Measurements from ENCODE around the gene SEZ6L.

Gene SEZ6L

GRCh38 chr22:26246552-26246951 is 77.3 kb downstream of the SEZ6L start:
- no peak for DNase-seq

DNA sequence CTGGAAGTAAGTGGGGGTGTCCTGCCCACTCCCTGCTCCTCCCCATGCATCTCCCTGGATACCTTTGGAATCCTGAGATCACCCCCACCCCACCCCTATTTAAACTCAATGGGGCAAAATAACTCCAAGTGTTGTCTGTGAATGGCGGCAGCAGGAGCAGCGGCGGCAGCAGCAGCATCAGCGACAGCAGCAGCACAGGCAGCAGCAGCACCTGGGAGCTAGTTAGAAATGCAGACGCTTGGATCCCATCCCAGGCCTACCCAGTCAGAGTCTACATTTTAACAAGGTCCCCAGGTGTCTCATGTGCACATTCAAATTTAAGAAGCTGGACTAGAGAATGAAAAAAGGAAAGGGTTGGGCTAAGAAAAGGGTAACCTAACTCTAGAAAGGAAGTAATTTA is 82.6 kb downstream of the SEZ6L start:
- no peak for DNase-seq

- DNase-seq = no peak
Observed at GRCh38 chr22:26259510-26259909, 90.2 kb downstream of the SEZ6L start.

DNA sequence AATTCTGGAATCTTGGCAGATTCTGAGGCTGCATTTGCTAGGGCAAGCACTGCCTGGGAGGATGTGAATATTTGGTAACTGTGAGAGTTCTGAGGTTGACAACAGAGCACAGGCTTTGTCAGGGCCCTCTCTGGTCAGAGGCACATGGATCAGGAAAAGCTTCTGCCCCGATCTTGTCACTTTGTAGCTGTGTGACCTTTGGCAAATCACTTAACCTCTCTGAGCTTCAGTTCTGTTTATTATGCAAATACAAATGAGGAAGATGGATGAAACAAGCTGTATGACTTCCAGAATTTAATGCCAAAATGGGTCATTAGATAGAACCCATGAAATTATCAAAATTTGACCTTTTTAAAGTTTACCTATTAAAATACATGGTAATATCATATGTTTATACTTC is 94.9 kb downstream of the SEZ6L start:
- no peak for DNase-seq

DNA sequence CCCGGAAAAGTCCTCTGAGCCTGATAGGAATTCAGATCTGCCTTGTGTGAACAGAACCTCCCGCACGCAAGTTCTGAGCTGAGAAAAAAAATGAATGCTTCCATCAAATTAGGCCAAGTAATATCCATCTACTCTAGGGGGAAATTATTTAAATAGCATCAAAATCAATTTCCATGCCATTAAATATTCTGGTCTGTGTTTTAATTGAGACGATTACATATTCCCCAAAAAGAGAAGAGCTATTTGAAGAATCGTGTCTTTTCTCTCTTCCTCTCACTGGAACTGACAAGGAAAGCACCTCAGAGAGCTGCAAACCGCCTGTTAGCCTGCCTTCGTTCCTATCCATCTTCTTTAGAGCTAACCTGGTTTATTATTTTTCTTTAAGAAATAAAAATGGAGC is 96.0 kb downstream of the SEZ6L start:
- DNase-seq = no peak

DNA sequence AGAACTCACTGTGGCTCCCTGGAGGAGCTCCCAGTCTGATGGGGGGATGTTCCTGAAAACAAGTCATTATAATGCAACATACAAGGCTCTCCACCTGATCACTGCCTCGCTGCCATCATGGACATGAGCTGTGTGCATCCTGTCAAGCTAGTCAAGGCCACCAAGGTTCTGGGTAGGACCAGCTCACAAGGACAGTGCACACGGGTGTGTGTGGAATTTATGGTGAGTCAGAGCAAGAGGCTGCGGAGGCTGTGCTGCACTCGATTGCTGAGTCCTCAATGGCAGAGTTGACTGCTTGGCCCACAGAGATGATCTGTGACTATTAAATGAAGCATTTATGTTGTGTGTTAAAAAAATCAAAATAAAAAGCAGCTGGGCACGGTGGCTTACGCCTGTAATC is 96.6 kb downstream of the SEZ6L start:
- DNase-seq = no peak

DNA sequence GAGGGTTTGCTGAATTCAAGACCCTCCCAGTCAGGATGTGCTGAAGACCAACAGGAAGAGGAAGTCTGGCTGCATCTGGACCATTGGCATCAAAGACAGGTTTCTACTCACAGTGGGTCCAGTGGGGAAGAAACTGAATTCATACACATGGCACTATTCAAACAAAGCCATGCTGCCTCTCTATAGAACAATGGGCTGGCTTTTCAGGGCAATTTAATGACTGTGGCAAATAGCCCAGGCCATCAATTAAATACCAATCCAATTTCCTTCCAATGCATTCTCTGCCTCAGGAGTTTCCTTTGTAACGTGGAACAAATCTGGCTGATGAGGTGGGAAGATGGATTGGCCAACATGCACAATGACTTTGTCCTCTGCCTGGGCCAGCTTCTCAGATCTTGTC is 98.6 kb downstream of the SEZ6L start:
- no peak for DNase-seq

DNA sequence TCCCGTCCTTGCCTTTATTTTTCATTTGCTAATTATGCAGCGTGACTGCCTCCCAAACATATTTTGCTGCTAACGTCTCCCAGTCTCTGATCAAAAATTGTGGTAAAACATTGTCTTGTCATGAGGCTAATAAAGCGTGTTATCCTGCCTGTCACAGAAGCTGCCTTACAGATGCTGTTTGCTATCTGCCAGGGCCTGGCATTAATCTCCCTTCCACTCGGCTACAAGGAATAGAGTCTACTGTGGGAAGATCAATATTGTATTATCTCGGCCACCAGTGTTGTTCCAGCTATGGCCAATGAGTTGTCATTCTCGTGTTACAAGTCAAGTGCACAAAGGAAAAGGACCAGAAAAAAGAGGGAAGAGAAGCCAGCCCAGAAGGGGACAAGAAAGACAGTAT is 100.3 kb downstream of the SEZ6L start:
- DNase-seq = no peak

- no peak for DNase-seq
Observed at GRCh38 chr22:26271427-26271826, 102.2 kb downstream of the SEZ6L start.

DNA sequence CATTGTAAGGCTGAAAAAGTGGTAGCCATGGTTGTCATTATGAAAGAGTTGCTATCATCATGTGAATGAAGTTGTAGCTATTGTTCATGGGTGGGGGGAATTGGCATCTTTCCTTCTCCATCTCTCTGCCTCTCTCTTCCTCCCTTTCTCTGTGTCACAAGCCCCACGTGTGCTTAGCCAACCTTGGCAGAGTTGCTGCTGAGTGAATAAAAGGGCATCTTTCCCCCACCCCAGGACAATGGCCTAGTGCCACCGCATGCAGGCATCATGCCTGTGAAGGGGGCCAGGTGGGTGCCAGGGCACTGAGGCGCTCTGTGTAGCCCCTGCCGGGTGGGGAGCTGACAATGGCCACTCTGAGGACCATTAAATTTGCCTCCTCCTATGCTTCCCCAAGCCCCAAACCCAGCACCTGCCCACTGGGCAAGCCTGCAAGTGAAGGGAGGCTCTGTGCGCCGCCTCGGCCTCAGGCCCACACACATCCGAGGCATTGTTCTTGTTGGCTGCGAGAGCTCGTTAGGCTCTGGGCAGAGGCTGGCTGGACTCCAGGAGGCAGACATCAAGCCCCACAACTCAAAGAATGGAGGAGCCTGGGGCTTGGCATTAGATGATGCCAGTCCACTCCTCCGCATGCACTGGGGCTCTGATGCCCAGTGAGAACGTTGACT is 103.9 kb downstream of the SEZ6L start:
- DNase-seq = no peak

DNA sequence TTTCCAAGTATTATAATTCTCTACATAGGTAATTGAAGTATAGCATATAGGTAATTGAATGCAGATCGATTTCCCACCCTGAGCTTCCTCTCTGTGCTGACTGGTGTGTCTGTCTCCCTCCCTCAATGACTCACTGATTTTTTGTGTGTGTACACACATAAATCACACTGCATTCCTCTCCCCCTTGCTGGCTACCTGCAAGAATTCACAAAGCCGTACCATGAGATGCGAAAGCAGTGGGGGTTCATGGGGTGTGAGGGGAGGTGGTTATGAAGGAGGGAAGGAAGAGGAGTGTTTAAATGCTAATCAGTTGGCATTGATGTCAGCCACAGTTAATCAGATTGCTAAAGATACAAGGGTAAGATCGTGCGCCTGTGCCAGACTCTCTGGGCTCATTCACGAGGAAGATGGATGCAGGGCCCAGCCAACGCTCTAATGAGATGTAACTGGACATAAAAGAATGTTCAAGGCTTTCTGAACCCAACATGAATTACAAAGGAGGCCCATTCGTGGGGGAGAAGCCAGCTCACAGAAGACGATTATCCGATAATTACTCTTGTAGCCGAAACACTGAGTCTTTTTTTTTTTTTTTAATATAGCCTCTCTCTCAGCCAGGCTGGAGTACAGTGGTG is 107.4 kb downstream of the SEZ6L start:
- DNase-seq = no peak

GRCh38 chr22:26281941-26282340 is 112.7 kb downstream of the SEZ6L start:
- DNase-seq = no peak

GRCh38 chr22:26283330-26283729 is 114.1 kb downstream of the SEZ6L start:
- DNase-seq = no peak

DNA sequence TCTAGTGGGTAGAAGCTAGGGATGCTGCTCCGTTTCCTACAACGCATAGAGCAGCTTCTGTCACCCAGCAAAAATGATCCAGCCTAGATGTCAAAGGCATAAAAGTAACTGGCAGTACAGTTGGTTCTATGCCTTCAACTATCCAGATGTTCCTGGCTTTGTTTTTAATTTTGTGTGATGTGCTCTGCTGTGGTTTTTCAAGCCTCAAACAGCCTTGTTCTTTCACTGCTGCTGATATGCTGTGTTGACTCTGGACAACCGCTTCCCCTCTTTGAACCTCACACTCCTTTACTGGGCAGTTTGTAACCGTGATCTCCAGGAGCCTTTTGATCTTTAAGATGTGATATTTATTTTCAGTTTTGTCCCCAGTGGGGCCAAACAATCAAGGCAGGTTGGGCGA is 116.4 kb downstream of the SEZ6L start:
- DNase-seq = no peak

DNA sequence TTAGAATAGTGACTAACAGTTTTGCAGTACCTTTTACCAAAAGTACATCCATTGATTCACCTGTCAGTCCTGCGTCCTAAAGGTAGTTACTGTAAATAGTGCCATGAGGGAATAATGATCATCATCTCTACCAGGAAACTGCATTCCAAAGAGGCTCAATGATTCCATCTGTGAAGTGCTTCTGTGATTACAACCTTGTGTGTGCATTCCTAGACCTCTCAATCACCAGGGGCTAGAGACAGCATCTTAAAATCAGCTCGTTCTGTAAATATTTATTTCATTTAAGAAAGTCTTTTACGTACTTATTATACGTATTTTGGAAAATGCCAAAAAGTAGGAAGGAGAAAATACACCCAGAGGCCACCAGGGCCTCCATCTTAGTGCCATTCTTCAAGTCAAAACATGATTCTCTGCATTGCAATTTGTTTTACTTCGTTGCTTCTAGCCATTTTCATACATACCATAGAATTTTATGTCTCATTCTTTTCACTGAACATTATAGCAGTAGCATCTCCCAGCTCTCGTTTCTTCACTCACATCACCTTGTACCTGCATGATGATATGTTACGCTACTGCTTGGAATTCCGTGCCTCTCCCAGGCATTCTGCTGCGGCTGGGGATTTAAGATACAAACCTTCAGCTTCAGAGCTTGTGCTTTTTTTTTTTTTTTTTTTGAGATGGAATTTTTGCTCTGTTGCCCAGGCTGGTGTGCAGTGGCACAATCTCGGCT is 117.0 kb downstream of the SEZ6L start:
- no peak for DNase-seq

GRCh38 chr22:26287382-26288225 is 118.3 kb downstream of the SEZ6L start:
- DNase-seq = no peak

DNA sequence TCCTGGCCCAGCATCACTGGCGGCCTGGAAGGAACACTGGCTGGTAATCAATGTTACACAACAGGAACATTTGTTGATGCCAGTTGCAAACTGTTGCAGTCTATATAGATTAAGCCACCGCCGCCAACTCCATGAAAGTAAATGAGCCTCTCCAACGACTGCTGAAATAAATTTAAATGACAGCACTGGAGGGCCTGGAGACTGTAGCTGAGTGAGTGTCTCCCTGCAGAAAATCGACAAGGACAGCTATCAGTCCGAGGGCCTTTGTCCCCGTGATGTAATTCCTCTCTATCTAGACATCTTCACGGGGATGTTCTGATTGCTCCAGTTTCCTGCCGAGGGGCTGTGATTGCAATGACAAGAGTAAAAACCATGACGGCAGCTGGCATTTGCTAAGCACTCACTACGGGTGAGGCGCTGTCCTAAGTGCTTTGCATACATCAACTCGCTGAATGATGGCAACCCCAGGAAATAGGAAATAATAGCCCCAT is 120.4 kb downstream of the SEZ6L start:
- DNase-seq = no peak

DNA sequence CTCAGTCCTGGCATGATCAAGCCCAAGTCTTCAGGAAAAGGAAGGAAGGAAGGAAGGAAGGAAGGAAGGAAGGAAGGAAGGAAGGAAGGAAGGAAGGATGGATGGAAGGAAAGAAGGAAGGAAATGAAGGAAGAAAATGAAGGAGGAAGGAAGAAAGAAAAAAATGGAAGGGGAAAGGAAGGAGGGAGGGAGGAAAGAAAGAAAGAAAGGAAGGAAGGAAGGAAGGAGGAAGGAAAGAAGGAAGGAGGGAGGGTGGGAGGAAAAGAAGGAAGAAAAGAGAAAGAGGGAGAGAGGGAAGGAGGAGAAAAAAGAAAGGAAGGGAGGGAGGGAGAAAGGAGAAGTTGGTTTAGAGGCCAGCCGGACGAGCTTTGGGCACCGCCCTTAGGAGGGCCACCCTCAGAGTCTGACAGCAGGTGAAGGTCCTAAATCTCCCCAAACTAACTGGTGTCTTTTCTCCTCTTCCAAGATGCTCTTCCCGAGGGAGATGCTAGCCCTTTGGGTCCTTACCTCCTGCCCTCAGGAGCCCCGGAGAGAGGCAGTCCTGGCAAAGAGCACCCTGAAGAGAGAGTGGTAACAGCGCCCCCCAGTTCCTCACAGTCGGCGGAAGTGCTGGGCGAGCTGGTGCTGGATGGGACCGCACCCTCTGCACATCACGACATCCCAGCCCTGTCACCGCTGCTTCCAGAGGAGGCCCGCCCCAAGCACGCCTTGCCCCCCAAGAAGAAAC is 122.8 kb downstream of the SEZ6L start:
- DNase-seq = no peak

DNA sequence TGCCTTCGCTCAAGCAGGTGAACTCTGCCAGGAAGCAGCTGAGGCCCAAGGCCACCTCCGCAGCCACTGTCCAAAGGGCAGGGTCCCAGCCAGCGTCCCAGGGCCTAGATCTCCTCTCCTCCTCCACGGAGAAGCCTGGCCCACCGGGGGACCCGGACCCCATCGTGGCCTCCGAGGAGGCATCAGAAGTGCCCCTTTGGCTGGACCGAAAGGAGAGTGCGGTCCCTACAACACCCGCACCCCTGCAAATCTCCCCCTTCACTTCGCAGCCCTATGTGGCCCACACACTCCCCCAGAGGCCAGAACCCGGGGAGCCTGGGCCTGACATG is 123.4 kb downstream of the SEZ6L start:
- no peak for DNase-seq

DNA sequence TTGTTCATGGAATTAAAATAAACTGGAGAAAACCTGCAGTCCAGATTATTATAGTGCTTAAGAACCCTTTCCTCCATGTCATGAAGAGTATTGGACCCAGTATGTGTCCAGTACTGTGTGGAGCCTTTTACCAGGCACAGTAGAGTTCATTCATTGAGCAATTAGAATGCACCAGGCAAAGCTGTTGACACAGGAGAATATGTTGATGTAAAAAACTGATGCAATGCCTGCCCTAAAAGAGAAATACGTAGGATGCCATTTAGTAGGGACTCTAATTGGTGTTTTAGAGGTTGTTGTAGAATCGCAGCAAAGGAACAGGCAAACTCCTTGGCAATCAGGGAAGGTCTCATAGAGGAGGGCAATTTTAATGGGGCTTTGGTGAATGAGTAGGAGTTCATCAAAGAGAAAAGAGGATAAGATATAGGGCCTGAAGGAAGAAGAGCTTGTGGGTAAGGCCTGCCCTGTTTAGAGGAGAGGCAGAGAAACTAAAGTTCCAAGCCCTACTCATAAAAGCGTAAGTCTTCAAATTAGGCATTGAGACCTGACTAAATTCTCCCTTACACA is 126.4 kb downstream of the SEZ6L start:
- no peak for DNase-seq

DNA sequence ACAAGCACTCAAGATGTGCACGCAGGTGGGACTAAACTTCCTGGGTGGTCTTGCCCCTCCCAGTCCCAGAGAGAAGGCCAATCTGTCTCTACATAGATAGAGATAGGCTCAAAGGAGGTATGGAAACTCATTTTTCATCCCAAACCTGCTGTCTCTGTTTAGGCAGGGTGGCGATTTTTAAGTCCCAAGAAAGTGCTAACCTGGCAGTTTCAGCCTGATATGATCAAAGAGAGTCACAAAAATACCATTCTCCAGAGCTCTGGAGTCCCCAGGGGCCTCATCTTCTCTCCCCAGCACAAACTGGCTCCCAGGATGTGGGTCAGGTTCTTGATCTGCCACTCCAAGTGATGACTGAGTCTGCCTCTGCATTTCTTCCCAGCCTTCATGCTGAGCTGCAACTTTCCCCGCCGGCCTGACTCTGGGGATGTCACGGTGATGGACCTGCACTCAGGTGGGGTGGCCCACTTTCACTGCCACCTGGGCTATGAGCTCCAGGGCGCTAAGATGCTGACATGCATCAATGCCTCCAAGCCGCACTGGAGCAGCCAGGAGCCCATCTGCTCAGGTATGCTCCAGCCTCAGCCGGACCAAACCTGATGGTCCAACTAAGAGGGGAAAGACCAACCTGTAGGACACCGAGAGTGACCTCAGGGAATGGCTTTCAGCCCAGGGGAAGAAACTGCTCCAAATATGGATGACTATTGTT is 129.5 kb downstream of the SEZ6L start:
- no peak for DNase-seq

- no peak for DNase-seq
Observed at GRCh38 chr22:26302726-26303125, 133.5 kb downstream of the SEZ6L start.
